ENCODE data around the gene LAMC2. TPM values are rescaled to one million over a fixed set of nuclear protein-coding genes. Genes with fewer than 3 reads are reported as not detected.

LAMC2 gene
- total RNA-seq, 1 experiment from 2014 or later, result 642 TPM

GRCh38 chr1:183203094-183203493, 17.0 kb downstream of the LAMC2 start:
- no peak for TF ChIP-seq CTCF (IDR thresholded peaks at IDR 0.05; ENCODE audit: unreplicated experiment)
- BruUV-seq (replicated peaks), result no TSS peak
- H3K36me3 Mint-ChIP-seq (ENCODE audit: insufficient read depth, unreplicated experiment), result peaks cover 92% of the 10 kb centered on the region
- H3K27me3 Mint-ChIP-seq (ENCODE audit: unreplicated experiment), result no peaks in the 10 kb centered on the region
- DNase-seq, result no peak
- peak overlapping the region; percentile 82 for H3K27ac Mint-ChIP-seq (ENCODE audit: unreplicated experiment)
- H3K9me3 Mint-ChIP-seq (ENCODE audit: low read depth, unreplicated experiment), result no peaks in the 10 kb centered on the region
- H3K4me1 Mint-ChIP-seq (ENCODE audit: low read depth, unreplicated experiment), result peaks cover 58% of the 10 kb centered on the region
- intact Hi-C loops (cut with micrococcal nuclease; ENCODE audit: unreplicated experiment), result no loop called here
- CTCF ChIA-PET, result interaction anchor here (0.6 to 0.7 kb wide), 2 partner anchors 485 to 924 kb away, joined by 7 to 9 read pairs; no protein-coding TSS in a partner anchor
- H3K4me3 Mint-ChIP-seq (ENCODE audit: low read depth, unreplicated experiment), result no peak overlapping the region

- Mint-ChIP-seq H3K9me3 (ENCODE audit: low read depth, unreplicated experiment) (no peaks in the 10 kb centered on the region), H3K4me1 (ENCODE audit: low read depth, unreplicated experiment) (peaks cover 60% of the 10 kb centered on the region), H3K27ac (ENCODE audit: unreplicated experiment) (peak overlapping the region; percentile 28), H3K4me3 (ENCODE audit: low read depth, unreplicated experiment) (no peak overlapping the region), H3K27me3 (ENCODE audit: unreplicated experiment) (no peaks in the 10 kb centered on the region), H3K36me3 (ENCODE audit: insufficient read depth, unreplicated experiment) (peaks cover 92% of the 10 kb centered on the region)
- no peak for TF ChIP-seq CTCF (IDR thresholded peaks at IDR 0.05; ENCODE audit: unreplicated experiment)
- BruUV-seq (replicated peaks), result no TSS peak
- CTCF ChIA-PET, result no interaction called here
- intact Hi-C loops (cut with micrococcal nuclease; ENCODE audit: unreplicated experiment), result no loop called here
- no peak for DNase-seq
Observed at GRCh38 chr1:183205196-183205781, 19.2 kb downstream of the LAMC2 start.

- BruUV-seq (replicated peaks), result no TSS peak
- no peak for DNase-seq
- peak overlapping the region; percentile 44 for H3K27ac Mint-ChIP-seq (ENCODE audit: unreplicated experiment)
Observed at GRCh38 chr1:183206538-183207122, 20.6 kb downstream of the LAMC2 start.

GRCh38 chr1:183209533-183210158, 23.6 kb downstream of the LAMC2 start:
- peaks cover 60% of the 10 kb centered on the region for H3K4me1 Mint-ChIP-seq (ENCODE audit: low read depth, unreplicated experiment)
- intact Hi-C loops (cut with micrococcal nuclease; ENCODE audit: unreplicated experiment), result no loop called here
- no peak overlapping the region for H3K4me3 Mint-ChIP-seq (ENCODE audit: low read depth, unreplicated experiment)
- DNase-seq, result peak; percentile 26
- peaks cover 91% of the 10 kb centered on the region for H3K36me3 Mint-ChIP-seq (ENCODE audit: insufficient read depth, unreplicated experiment)
- no peaks in the 10 kb centered on the region for H3K27me3 Mint-ChIP-seq (ENCODE audit: unreplicated experiment)
- CTCF ChIA-PET, result interaction anchor here (0.6 to 1.1 kb wide), 4 partner anchors 18 to 109 kb away, joined by 3 to 4 read pairs (median 4); no protein-coding TSS in a partner anchor
- peak overlapping the region; percentile 43 for H3K27ac Mint-ChIP-seq (ENCODE audit: unreplicated experiment)
- no peak for TF ChIP-seq CTCF (IDR thresholded peaks at IDR 0.05; ENCODE audit: unreplicated experiment)
- H3K9me3 Mint-ChIP-seq (ENCODE audit: low read depth, unreplicated experiment), result no peaks in the 10 kb centered on the region
- no TSS peak for BruUV-seq (replicated peaks)

More at GRCh38 chr1:183206538-183207122, 20.6 kb downstream of the LAMC2 start:
- TF ChIP-seq CTCF (IDR thresholded peaks at IDR 0.05; ENCODE audit: unreplicated experiment), result no peak
- CTCF ChIA-PET, result no interaction called here
- Mint-ChIP-seq H3K36me3 (ENCODE audit: insufficient read depth, unreplicated experiment) (peaks cover 92% of the 10 kb centered on the region), H3K4me3 (ENCODE audit: low read depth, unreplicated experiment) (no peak overlapping the region), H3K4me1 (ENCODE audit: low read depth, unreplicated experiment) (peaks cover 47% of the 10 kb centered on the region), H3K9me3 (ENCODE audit: low read depth, unreplicated experiment) (no peaks in the 10 kb centered on the region), H3K27me3 (ENCODE audit: unreplicated experiment) (no peaks in the 10 kb centered on the region)
- intact Hi-C loops (cut with micrococcal nuclease; ENCODE audit: unreplicated experiment), result no loop called here
